ENCODE measurements around the gene LHPP. TPM values are rescaled to one million over a fixed set of nuclear protein-coding genes. Genes with fewer than 3 reads are reported as not detected.
A peak's percentile ranks its signal among the peaks of the same experiment; 100 is the strongest.

Gene LHPP
- total and polyA plus RNA-seq, 8 donors, result 8.5 to 48.7 (median 17.0) TPM

- intact Hi-C loops (cut with DNase I; ENCODE audit: low total_unique reads), result no loop called here
Measured at GRCh38 chr10:124552691-124553276, 91.2 kb downstream of the LHPP start.

GRCh38 chr10:124554085-124554858 lies 92.6 kb downstream of the LHPP start:
- Histone ChIP-seq H3K9me3 (no peaks in the 10 kb centered on the region), H3K4me1 (peaks cover 0 to 10% (median 4%) of the 10 kb centered on the region in 4 donors), H3K27ac (no peak overlapping the region), H3K4me3 (no peak overlapping the region), H3K36me3 (no peaks in the 10 kb centered on the region), H3K27me3 (no peaks in the 10 kb centered on the region)
- 85 to 89% (median 88%) methylated on average over 10 of the region's 10 CpGs for WGBS, 5 donors
- DNase-seq, result no peak
- intact Hi-C loops (cut with DNase I; ENCODE audit: low total_unique reads), result no loop called here
- TF ChIP-seq EP300 (IDR thresholded peaks at IDR 0.05), result no peak
- TF ChIP-seq POLR2A (IDR thresholded peaks at IDR 0.05), result no peak

More at GRCh38 chr10:124552691-124553276, 91.2 kb downstream of the LHPP start:
- peaks cover 0 to 4% (median 0%) of the 10 kb centered on the region in 4 donors for H3K4me1 ChIP-seq
- H3K27me3 ChIP-seq, result no peaks in the 10 kb centered on the region
- 91 to 94% (median 92%) methylated on average over 14 of the region's 14 CpGs for WGBS, 5 donors
- H3K27ac ChIP-seq, result no peak overlapping the region
- no peak for DNase-seq
- H3K9me3 ChIP-seq, result no peaks in the 10 kb centered on the region
- H3K4me3 ChIP-seq, result no peak overlapping the region
- TF ChIP-seq CTCF (IDR thresholded peaks at IDR 0.05), result no peak
- TF ChIP-seq POLR2AphosphoS5 (IDR thresholded peaks at IDR 0.05), result no peak
- TF ChIP-seq POLR2A (IDR thresholded peaks at IDR 0.05), result no peak
- TF ChIP-seq EP300 (IDR thresholded peaks at IDR 0.05), result no peak
- no peaks in the 10 kb centered on the region for H3K36me3 ChIP-seq

- H3K4me3 ChIP-seq, result no peak overlapping the region
- no peaks in the 10 kb centered on the region for H3K9me3 ChIP-seq
- intact Hi-C loops (cut with DNase I; ENCODE audit: low total_unique reads), result no loop called here
- no peaks in the 10 kb centered on the region for H3K27me3 ChIP-seq
- DNase-seq, result no peak
- TF ChIP-seq POLR2AphosphoS5 (IDR thresholded peaks at IDR 0.05) (no peak), EP300 (IDR thresholded peaks at IDR 0.05) (no peak), POLR2A (IDR thresholded peaks at IDR 0.05) (no peak), CTCF (IDR thresholded peaks at IDR 0.05) (no peak)
- peaks cover 6 to 30% (median 20%) of the 10 kb centered on the region in 4 donors for H3K4me1 ChIP-seq
- 80 to 86% (median 83%) methylated on average over 10 of the region's 10 CpGs for WGBS, 5 donors
- no peak overlapping the region for H3K27ac ChIP-seq
- H3K36me3 ChIP-seq, result no peaks in the 10 kb centered on the region
Measured at GRCh38 chr10:124557167-124557566, 95.5 kb downstream of the LHPP start.

GRCh38 chr10:124557648-124558338 lies 96.2 kb downstream of the LHPP start:
- intact Hi-C loops (cut with DNase I; ENCODE audit: low total_unique reads), result no loop called here
- H3K27ac ChIP-seq, result peak overlapping the region in 3 of 5 donors; percentile 11 to 86 (median 25)
- H3K9me3 ChIP-seq, result no peaks in the 10 kb centered on the region
- H3K27me3 ChIP-seq, result no peaks in the 10 kb centered on the region
- DNase-seq, result no peak
- TF ChIP-seq POLR2A (IDR thresholded peaks at IDR 0.05), result no peak
- no peak for TF ChIP-seq POLR2AphosphoS5 (IDR thresholded peaks at IDR 0.05)
- TF ChIP-seq EP300 (IDR thresholded peaks at IDR 0.05), result no peak
- no peak for TF ChIP-seq CTCF (IDR thresholded peaks at IDR 0.05)
- no peak overlapping the region for H3K4me3 ChIP-seq
- no peaks in the 10 kb centered on the region for H3K36me3 ChIP-seq
- peaks cover 6 to 30% (median 20%) of the 10 kb centered on the region in 4 donors for H3K4me1 ChIP-seq
- WGBS, 5 donors, result 88 to 97% (median 94%) methylated on average over 9 to 16 of the region's 16 CpGs
